ENCODE measurements around the gene BORCS5.

The BORCS5 gene

DNA sequence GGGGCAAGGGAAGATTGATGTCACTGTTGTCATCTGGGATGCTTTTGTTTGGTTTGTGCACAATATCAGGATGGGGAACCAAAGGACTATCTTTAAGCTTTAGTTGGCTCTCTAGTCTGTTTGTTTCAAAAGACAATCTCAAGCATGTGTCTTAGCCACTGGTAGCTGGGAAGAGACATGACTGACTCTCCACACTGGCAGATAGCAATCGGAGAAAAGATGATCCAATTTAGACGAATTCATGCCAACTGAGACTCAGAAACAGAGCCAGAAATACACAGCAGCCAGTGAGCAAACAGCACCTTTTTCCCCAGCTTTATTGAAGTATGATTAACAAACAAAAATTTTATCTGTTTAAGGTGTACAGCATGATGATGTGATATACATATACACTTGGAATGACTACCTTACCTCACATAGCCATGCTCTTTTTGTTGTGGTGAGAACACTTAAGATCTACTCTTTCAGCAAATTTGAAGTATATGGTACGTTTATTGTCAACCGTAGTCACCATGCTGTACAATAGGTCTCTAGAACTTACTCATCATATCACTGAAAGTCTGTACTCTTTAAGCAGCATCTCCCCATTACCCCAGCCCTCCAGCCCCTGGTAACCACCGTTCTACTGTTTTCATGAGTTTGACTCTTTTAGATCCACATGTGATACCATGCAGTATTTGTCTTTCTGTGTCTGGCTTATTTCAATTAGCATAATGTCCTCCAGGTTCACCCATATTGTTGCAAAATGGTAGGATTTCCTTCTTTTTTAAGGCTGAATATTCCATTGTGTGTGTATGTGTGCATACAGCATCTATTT, 155.2 kb downstream of the BORCS5 start:
- H2AFZ ChIP-seq (ENCODE audit: low read length) = no peak overlapping the region
- H3K9ac ChIP-seq (ENCODE audit: low read length) = no peak overlapping the region
- no peaks in the 10 kb centered on the region for H3K9me3 ChIP-seq (replicated peaks; ENCODE audit: insufficient read depth, low read length)
- H3K9me2 ChIP-seq (replicated peaks; ENCODE audit: insufficient read depth, low read length) = no peaks in the 10 kb centered on the region
- TF ChIP-seq EZH2phosphoT487 (IDR thresholded peaks at IDR 0.05; ENCODE audit: low read length) = no peak
- TF ChIP-seq, protein P1, sequence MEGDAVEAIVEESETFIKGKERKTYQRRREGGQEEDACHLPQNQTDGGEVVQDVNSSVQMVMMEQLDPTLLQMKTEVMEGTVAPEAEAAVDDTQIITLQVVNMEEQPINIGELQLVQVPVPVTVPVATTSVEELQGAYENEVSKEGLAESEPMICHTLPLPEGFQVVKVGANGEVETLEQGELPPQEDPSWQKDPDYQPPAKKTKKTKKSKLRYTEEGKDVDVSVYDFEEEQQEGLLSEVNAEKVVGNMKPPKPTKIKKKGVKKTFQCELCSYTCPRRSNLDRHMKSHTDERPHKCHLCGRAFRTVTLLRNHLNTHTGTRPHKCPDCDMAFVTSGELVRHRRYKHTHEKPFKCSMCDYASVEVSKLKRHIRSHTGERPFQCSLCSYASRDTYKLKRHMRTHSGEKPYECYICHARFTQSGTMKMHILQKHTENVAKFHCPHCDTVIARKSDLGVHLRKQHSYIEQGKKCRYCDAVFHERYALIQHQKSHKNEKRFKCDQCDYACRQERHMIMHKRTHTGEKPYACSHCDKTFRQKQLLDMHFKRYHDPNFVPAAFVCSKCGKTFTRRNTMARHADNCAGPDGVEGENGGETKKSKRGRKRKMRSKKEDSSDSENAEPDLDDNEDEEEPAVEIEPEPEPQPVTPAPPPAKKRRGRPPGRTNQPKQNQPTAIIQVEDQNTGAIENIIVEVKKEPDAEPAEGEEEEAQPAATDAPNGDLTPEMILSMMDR (IDR thresholded peaks at IDR 0.05; ENCODE audit: low read length) = no peak
- H3K79me2 ChIP-seq (ENCODE audit: low read length) = peaks cover 14% of the 10 kb centered on the region; the same call in 1 of the 2 replicates
- no peak overlapping the region for H3K4me2 ChIP-seq (ENCODE audit: low read depth, low read length)
- no peak for DNase-seq
- H3K36me3 ChIP-seq (replicated peaks; ENCODE audit: insufficient read depth, low read length) = no peaks in the 10 kb centered on the region
- H3K27ac ChIP-seq (ENCODE audit: low read length) = no peak overlapping the region
- H4K20me1 ChIP-seq (ENCODE audit: insufficient read depth, low read length) = no peaks in the 10 kb centered on the region
- no peaks in the 10 kb centered on the region for H3K4me1 ChIP-seq (ENCODE audit: low read length)
- H3K4me3 ChIP-seq (ENCODE audit: low read length) = no peak overlapping the region
- H3F3A ChIP-seq (ENCODE audit: insufficient read depth, low read length) = no peaks in the 10 kb centered on the region
- H3K27me3 ChIP-seq (replicated peaks; ENCODE audit: insufficient read depth, low read length) = no peaks in the 10 kb centered on the region

DNA sequence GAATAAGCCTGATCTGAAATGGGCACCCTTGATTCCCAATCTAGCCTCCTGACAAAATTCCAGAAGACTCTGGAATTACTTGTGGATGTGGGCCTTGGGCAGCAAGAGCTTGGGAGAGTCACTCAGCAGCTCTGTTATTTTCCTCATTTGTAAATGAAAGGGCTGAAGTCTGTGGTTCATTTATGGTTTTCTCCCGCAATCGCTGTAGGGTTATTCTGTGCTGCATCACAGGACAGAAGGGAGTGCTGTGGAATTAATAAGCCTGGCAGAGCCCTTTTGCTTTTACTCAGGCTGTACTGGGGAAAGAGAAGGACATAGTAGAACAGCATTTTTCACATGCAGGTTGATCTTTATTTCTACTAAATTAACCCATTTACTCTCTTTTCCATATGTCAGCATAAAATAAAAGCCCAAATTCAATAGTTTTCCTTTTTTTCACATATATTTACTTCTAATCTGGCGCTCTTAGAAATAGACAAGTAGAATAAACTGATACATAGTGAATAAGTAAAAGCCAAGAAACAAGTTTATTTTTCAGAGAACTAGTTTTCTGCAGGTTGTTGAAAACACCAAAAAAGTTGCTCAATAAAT, 156.6 kb downstream of the BORCS5 start:
- Histone ChIP-seq H3K27ac (ENCODE audit: low read length) (no peak overlapping the region), H4K20me1 (ENCODE audit: insufficient read depth, low read length) (no peaks in the 10 kb centered on the region), H3K9me3 (replicated peaks; ENCODE audit: insufficient read depth, low read length) (no peaks in the 10 kb centered on the region), H3K4me1 (ENCODE audit: low read length) (no peaks in the 10 kb centered on the region), H3K79me2 (ENCODE audit: low read length) (peaks cover 14% of the 10 kb centered on the region; the same call in 1 of the 2 replicates), H3K4me3 (ENCODE audit: low read length) (no peak overlapping the region), H2AFZ (ENCODE audit: low read length) (no peak overlapping the region), H3K9me2 (replicated peaks; ENCODE audit: insufficient read depth, low read length) (no peaks in the 10 kb centered on the region), H3K36me3 (replicated peaks; ENCODE audit: insufficient read depth, low read length) (no peaks in the 10 kb centered on the region), H3F3A (ENCODE audit: insufficient read depth, low read length) (no peaks in the 10 kb centered on the region), H3K9ac (ENCODE audit: low read length) (no peak overlapping the region), H3K4me2 (ENCODE audit: low read depth, low read length) (no peak overlapping the region), H3K27me3 (replicated peaks; ENCODE audit: insufficient read depth, low read length) (no peaks in the 10 kb centered on the region)
- no peak for TF ChIP-seq EZH2 (optimal IDR thresholded peaks at IDR 0.05; ENCODE audit: low read depth, low read length)
- TF ChIP-seq EZH2phosphoT487 (IDR thresholded peaks at IDR 0.05; ENCODE audit: low read length) = no peak
- TF ChIP-seq, protein P1 (IDR thresholded peaks at IDR 0.05; ENCODE audit: low read length) = no peak
- no peak for DNase-seq

DNA sequence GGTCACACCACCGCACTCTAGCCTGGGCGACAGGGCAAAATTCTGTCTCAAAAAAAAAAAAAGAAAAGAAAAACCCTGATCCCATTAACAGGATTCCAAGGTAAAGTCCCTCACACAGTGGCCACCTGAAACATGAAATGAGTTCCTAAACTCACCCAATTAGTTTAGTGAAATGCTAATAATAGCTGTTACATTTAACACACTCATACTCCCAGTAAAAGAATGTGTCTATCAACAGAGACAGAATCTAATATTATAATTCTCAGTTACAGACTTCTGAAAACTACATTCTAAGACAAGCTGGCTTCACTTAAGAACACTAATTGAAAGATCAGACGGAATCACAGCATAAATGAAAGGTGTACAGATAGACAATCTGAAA, 161.6 kb downstream of the BORCS5 start:
- no peak overlapping the region for H3K9ac ChIP-seq (ENCODE audit: low read length)
- no peak for DNase-seq
- no peaks in the 10 kb centered on the region for H3K79me2 ChIP-seq (ENCODE audit: low read length)
- no peaks in the 10 kb centered on the region for H3K4me1 ChIP-seq (ENCODE audit: low read length)
- H3K4me2 ChIP-seq (ENCODE audit: low read depth, low read length) = no peak overlapping the region
- H3F3A ChIP-seq (ENCODE audit: insufficient read depth, low read length) = no peaks in the 10 kb centered on the region
- no peaks in the 10 kb centered on the region for H4K20me1 ChIP-seq (ENCODE audit: insufficient read depth, low read length)
- H3K9me2 ChIP-seq (replicated peaks; ENCODE audit: insufficient read depth, low read length) = no peaks in the 10 kb centered on the region
- H2AFZ ChIP-seq (ENCODE audit: low read length) = no peak overlapping the region
- H3K36me3 ChIP-seq (replicated peaks; ENCODE audit: insufficient read depth, low read length) = no peaks in the 10 kb centered on the region
- no peak overlapping the region for H3K27ac ChIP-seq (ENCODE audit: low read length)
- no peak overlapping the region for H3K4me3 ChIP-seq (ENCODE audit: low read length)
- H3K27me3 ChIP-seq (replicated peaks; ENCODE audit: insufficient read depth, low read length) = no peaks in the 10 kb centered on the region
- TF ChIP-seq, protein P1 (IDR thresholded peaks at IDR 0.05; ENCODE audit: low read length) = no peak
- TF ChIP-seq EZH2 (optimal IDR thresholded peaks at IDR 0.05; ENCODE audit: low read depth, low read length) = no peak
- TF ChIP-seq EZH2phosphoT487 (IDR thresholded peaks at IDR 0.05; ENCODE audit: low read length) = no peak
- no peaks in the 10 kb centered on the region for H3K9me3 ChIP-seq (replicated peaks; ENCODE audit: insufficient read depth, low read length)
